GM12892 (cell line): Measurements from ENCODE around the gene PLAC8.
"Not testable (repeated sequence)": the region's sequence is repeated elsewhere in the genome, so short reads cannot be mapped to it uniquely, and the experiment has no call there.

Experiments used
- DNase-seq: peaks from one replicate; pipeline ENCODE4 v3.0.0; 2011; ENCODE audit not compliant: insufficient read length
- FAIRE-seq: peaks from 2 replicates; lab custom pipeline; 2011; peaks lifted over from hg19 to GRCh38; lab: Jason Lieb, UNC
- POLR2A ChIP-seq: IDR thresholded peaks from 2 replicates; pipeline ENCODE4 v1.6.1; 2011; ENCODE audit warnings: low read depth, low read length, control low read depth
- POLR2AphosphoS5 ChIP-seq: IDR thresholded peaks from 2 replicates; pipeline ENCODE4 v1.6.1; 2011; ENCODE audit warnings: low read depth, low read length, control low read depth
- TAF1 ChIP-seq: IDR thresholded peaks from 2 replicates; pipeline ENCODE4 v1.6.1; 2011; ENCODE audit warnings: low read depth, mild to moderate bottlenecking, control low read depth, low read length, borderline replicate concordance

The PLAC8 gene

DNA sequence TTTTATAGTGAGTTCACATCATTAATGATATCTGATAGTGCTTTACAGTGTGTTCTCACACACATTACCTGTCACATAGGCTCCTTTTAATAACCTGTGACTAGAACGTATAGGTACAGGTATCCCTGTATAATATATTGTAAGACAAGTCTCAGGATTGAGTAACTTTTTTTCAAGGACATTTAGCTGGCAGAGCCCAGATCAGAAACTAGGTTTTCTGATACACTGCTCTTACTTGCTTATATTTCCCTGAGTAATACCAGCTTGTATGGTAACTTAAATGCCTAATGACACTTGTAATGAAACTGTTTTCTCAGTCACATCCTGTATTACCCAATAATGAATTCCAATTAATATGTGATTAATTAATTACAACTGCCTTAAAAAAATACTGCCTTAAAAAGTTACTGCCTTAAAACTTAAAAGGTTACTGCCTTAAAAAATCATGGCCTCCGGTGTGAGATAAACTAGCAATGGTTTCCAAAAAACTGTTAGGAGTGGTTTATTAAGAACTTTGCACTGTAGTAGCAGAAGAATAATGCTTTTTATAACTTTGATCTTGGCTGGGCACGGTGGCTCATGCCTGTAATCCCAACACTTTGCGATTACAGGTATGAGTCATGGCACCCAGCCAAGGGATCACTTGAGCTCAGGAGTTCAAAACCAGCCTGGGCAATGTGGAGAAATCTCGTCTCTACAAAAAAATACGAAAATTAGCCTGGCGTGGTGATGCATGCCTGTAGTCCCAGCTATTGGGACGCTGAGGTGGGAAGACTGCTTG, 67.6 kb downstream of the PLAC8 start:
- TF ChIP-seq POLR2AphosphoS5, result no peak
- TF ChIP-seq POLR2A, result no peak
- no peak for TF ChIP-seq TAF1
- DNase-seq (no peak), FAIRE-seq (no peak)

- no peak for DNase-seq
- TF ChIP-seq POLR2A, result no peak
- TF ChIP-seq TAF1, result no peak
- TF ChIP-seq POLR2AphosphoS5, result no peak
- FAIRE-seq, result no peak
Measured at GRCh38 chr4:83043801-83044407, 70.6 kb downstream of the PLAC8 start.

GRCh38 chr4:83043157-83043556, 71.4 kb downstream of the PLAC8 start:
- not testable (repeated sequence) for FAIRE-seq, DNase-seq

DNA sequence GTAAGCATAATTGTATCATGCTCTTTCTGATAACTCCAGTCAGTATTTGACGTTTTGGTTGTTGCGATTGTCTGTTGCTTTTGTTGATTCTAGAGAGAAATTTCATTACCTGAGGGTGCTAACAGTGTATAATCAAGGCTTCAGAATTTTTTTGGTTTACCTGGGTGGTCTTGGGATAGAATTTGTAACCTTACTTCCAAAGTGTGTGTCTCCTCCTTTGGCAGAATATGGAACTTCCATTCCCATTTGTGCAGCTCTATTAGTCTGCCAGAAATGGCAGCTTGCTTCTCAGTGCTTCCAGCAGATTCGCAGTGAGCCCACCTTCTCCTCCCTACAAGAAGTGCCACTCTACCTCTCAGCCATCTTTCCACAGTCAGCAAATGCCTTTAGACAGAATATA, 74.3 kb downstream of the PLAC8 start:
- TF ChIP-seq POLR2AphosphoS5 (no peak), POLR2A (no peak), TAF1 (no peak)
- FAIRE-seq (no peak), DNase-seq (no peak)
